ENCODE measurements around the gene CYP2W1. TPM values are rescaled to one million over a fixed set of nuclear protein-coding genes. Genes with fewer than 3 reads are reported as not detected.

The CYP2W1 gene
- total and polyA plus RNA-seq, 5 experiments from 2014 or later: not detected

GRCh38 chr7:963236-964078, 19.5 kb upstream of the CYP2W1 start:
- Mint-ChIP-seq H3K9me3 (no peaks in the 10 kb centered on the region), H3K4me1 (peaks cover 20 to 35% (median 28%) of the 10 kb centered on the region in 4 donors), H3K4me3 (peak overlapping the region in 6 of 10 donors; percentile 28 to 69 (median 44)), H3K27me3 (peaks cover 0 to 6% (median 1%) of the 10 kb centered on the region in 5 donors), H3K27ac (peak overlapping the region in 6 of 10 donors; percentile 33 to 80 (median 66)), H3K36me3 (peaks cover 0 to 23% (median 5%) of the 10 kb centered on the region in 3 donors)
- ATAC-seq (peak; percentile 37 to 60), DNase-seq (peak in 2 of 10 donors; percentile 21 to 61)
- POLR2A ChIA-PET: interaction anchor here (1.8 kb wide), 1 partner anchor 11 kb away, joined by 8 read pairs; the partner anchor contains the start of gene COX19

- peak in 1 of 10 donors; percentile 44 for DNase-seq
Measured at GRCh38 chr7:964401-965231, 18.4 kb upstream of the CYP2W1 start.

GRCh38 chr7:966291-967069, 16.5 kb upstream of the CYP2W1 start:
- ATAC-seq: no peak
- Mint-ChIP-seq H3K4me1 (peaks cover 25 to 41% (median 34%) of the 10 kb centered on the region in 4 donors), H3K4me3 (peak overlapping the region in 4 of 10 donors; percentile 1 to 41 (median 12)), H3K36me3 (peaks cover 0 to 52% (median 5%) of the 10 kb centered on the region in 3 donors), H3K9me3 (no peaks in the 10 kb centered on the region), H3K27ac (peak overlapping the region in 5 of 10 donors; percentile 33 to 92 (median 62)), H3K27me3 (peaks cover 0 to 4% (median 1%) of the 10 kb centered on the region in 5 donors)
- POLR2A ChIA-PET: interaction anchor here (0.6 to 1.5 kb wide), 2 partner anchors 8 to 15 kb away, joined by 3 to 5 read pairs; no protein-coding TSS in a partner anchor
- DNase-seq: peak in 1 of 10 donors; percentile 45

More at GRCh38 chr7:964401-965231, 18.4 kb upstream of the CYP2W1 start:
- Mint-ChIP-seq H3K27ac (peak overlapping the region in 5 of 10 donors; percentile 18 to 75 (median 32)), H3K9me3 (no peaks in the 10 kb centered on the region), H3K4me3 (peak overlapping the region in 4 of 10 donors; percentile 7 to 33 (median 19)), H3K36me3 (peaks cover 0 to 34% (median 5%) of the 10 kb centered on the region in 3 donors), H3K27me3 (peaks cover 0 to 6% (median 1%) of the 10 kb centered on the region in 5 donors), H3K4me1 (peaks cover 20 to 35% (median 28%) of the 10 kb centered on the region in 4 donors)
- POLR2A ChIA-PET: interaction anchor here (0.9 to 1.1 kb wide), 2 partner anchors 42 to 56 kb away, joined by 3 to 4 read pairs; no protein-coding TSS in a partner anchor
- ATAC-seq: no peak

GRCh38 chr7:967361-968082, 15.5 kb upstream of the CYP2W1 start:
- ATAC-seq (no peak), DNase-seq (no peak)
- Mint-ChIP-seq H3K9me3 (no peaks in the 10 kb centered on the region), H3K4me3 (peak overlapping the region in 1 of 10 donors; percentile 1), H3K36me3 (peaks cover 0 to 61% (median 5%) of the 10 kb centered on the region in 3 donors), H3K4me1 (peaks cover 26 to 50% (median 39%) of the 10 kb centered on the region in 4 donors), H3K27ac (peak overlapping the region in 4 of 10 donors; percentile 28 to 79 (median 50)), H3K27me3 (no peaks in the 10 kb centered on the region)
- POLR2A ChIA-PET: interaction anchor here (0.8 to 1.5 kb wide), 2 partner anchors 8 to 9 kb away, joined by 3 read pairs; partner anchors contain the start of gene COX19

- Mint-ChIP-seq H3K27ac (peak overlapping the region in 2 of 10 donors; percentile 28 to 69), H3K4me1 (peaks cover 26 to 51% (median 46%) of the 10 kb centered on the region in 4 donors), H3K27me3 (no peaks in the 10 kb centered on the region), H3K9me3 (no peaks in the 10 kb centered on the region), H3K36me3 (peaks cover 0 to 69% (median 5%) of the 10 kb centered on the region in 3 donors), H3K4me3 (peak overlapping the region in 1 of 10 donors; percentile 45)
- POLR2A ChIA-PET: no interaction called here
- ATAC-seq: no peak
- no peak for DNase-seq
Measured at GRCh38 chr7:968205-969105, 14.5 kb upstream of the CYP2W1 start.

- ATAC-seq: no peak
- no peak for DNase-seq
- peaks cover 23 to 48% (median 42%) of the 10 kb centered on the region in 4 donors for H3K4me1 Mint-ChIP-seq
- no peaks in the 10 kb centered on the region for H3K27me3 Mint-ChIP-seq
- POLR2A ChIA-PET: no interaction called here
- H3K4me3 Mint-ChIP-seq: no peak overlapping the region
- no peak overlapping the region for H3K27ac Mint-ChIP-seq
- no peaks in the 10 kb centered on the region for H3K9me3 Mint-ChIP-seq
- H3K36me3 Mint-ChIP-seq: peaks cover 0 to 70% (median 5%) of the 10 kb centered on the region in 3 donors
Measured at GRCh38 chr7:969403-969802, 13.6 kb upstream of the CYP2W1 start.

GRCh38 chr7:970744-971143, 12.2 kb upstream of the CYP2W1 start:
- ATAC-seq (no peak), DNase-seq (no peak)
- peaks cover 21 to 44% (median 35%) of the 10 kb centered on the region in 4 donors for H3K4me1 Mint-ChIP-seq
- H3K27me3 Mint-ChIP-seq: no peaks in the 10 kb centered on the region
- H3K27ac Mint-ChIP-seq: peak overlapping the region in 2 of 10 donors; percentile 0 to 44
- POLR2A ChIA-PET: no interaction called here
- peak overlapping the region in 2 of 10 donors; percentile 6 to 12 for H3K4me3 Mint-ChIP-seq
- H3K9me3 Mint-ChIP-seq: no peaks in the 10 kb centered on the region
- H3K36me3 Mint-ChIP-seq: peaks cover 0 to 70% (median 5%) of the 10 kb centered on the region in 3 donors

- Mint-ChIP-seq H3K36me3 (peaks cover 0 to 61% (median 5%) of the 10 kb centered on the region in 3 donors), H3K27ac (peak overlapping the region in 4 of 10 donors; percentile 5 to 52 (median 42)), H3K9me3 (no peaks in the 10 kb centered on the region), H3K4me1 (peaks cover 16 to 39% (median 32%) of the 10 kb centered on the region in 4 donors), H3K4me3 (peak overlapping the region in 3 of 10 donors; percentile 14 to 65 (median 28)), H3K27me3 (no peaks in the 10 kb centered on the region)
- POLR2A ChIA-PET: interaction anchor here (0.6 to 1.3 kb wide), 2 partner anchors 14 to 24 kb away, joined by 3 to 4 read pairs; no protein-coding TSS in a partner anchor
- ATAC-seq: no peak
- no peak for DNase-seq
Measured at GRCh38 chr7:972110-972509, 10.9 kb upstream of the CYP2W1 start.

GRCh38 chr7:972676-973309, 10.2 kb upstream of the CYP2W1 start:
- Mint-ChIP-seq H3K36me3 (peaks cover 0 to 54% (median under 1%) of the 10 kb centered on the region in 3 donors), H3K27ac (peak overlapping the region in 2 of 10 donors; percentile 7 to 22), H3K4me1 (peaks cover 12 to 39% (median 29%) of the 10 kb centered on the region in 4 donors), H3K27me3 (no peaks in the 10 kb centered on the region), H3K9me3 (no peaks in the 10 kb centered on the region), H3K4me3 (peak overlapping the region; percentile 33 to 75 (median 51))
- ATAC-seq: no peak
- POLR2A ChIA-PET: interaction anchor here (1.3 to 3.2 kb wide), 2 partner anchors 15 to 50 kb away, joined by 4 to 41 read pairs; no protein-coding TSS in a partner anchor
- DNase-seq: no peak

GRCh38 chr7:973312-973711, 9.7 kb upstream of the CYP2W1 start:
- H3K4me1 Mint-ChIP-seq: peaks cover 10 to 39% (median 28%) of the 10 kb centered on the region in 4 donors
- peak overlapping the region; percentile 33 to 75 (median 51) for H3K4me3 Mint-ChIP-seq
- no peaks in the 10 kb centered on the region for H3K27me3 Mint-ChIP-seq
- peak overlapping the region in 3 of 10 donors; percentile 7 to 52 (median 22) for H3K27ac Mint-ChIP-seq
- no peak for DNase-seq
- ATAC-seq: no peak
- POLR2A ChIA-PET: interaction anchor here (0.9 to 3.2 kb wide), 3 partner anchors 16 to 64 kb away, joined by 4 to 41 read pairs (median 7); no protein-coding TSS in a partner anchor
- no peaks in the 10 kb centered on the region for H3K9me3 Mint-ChIP-seq
- H3K36me3 Mint-ChIP-seq: peaks cover 0 to 49% (median 0%) of the 10 kb centered on the region in 3 donors
